Stimulated activated CD4-positive, alpha-beta T cell treated with anti-CD3 and anti-CD28 coated beads, Interleukin-15, amount 100 ng/mL, for 24 hours (primary cell): ENCODE measurements around the gene KRTAP9-2.
"Not testable (repeated sequence)": the region's sequence is repeated elsewhere in the genome, so short reads cannot be mapped to it uniquely, and the experiment has no call there.

Experiments used
- DNase-seq: peaks from one replicate; pipeline ENCODE4 v3.0.0-alpha.2; 2020

The KRTAP9-2 gene, protein sequence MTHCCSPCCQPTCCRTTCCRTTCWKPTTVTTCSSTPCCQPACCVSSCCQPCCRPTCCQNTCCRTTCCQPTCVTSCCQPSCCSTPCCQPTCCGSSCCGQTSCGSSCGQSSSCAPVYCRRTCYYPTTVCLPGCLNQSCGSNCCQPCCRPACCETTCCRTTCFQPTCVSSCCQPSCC

DNA sequence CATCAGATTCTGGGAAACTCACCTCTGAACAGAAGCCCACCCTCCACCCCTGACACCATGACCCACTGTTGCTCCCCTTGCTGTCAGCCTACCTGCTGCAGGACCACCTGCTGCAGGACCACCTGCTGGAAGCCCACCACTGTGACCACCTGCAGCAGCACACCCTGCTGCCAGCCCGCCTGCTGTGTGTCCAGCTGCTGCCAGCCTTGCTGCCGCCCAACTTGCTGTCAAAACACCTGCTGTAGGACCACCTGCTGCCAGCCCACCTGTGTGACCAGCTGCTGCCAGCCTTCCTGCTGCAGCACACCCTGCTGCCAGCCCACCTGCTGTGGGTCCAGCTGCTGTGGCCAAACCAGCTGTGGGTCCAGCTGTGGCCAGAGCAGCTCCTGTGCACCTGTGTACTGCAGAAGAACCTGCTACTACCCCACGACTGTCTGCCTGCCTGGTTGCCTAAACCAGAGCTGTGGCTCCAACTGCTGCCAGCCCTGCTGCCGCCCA lies at the start of gene KRTAP9-2:
Gene KRTAP9-2, plus strand, starts transcription at position 51 of the 498 bp plus-strand sequence. Its CDS starts 7 bp downstream, at position 58.
- not testable (repeated sequence) for DNase-seq

DNA sequence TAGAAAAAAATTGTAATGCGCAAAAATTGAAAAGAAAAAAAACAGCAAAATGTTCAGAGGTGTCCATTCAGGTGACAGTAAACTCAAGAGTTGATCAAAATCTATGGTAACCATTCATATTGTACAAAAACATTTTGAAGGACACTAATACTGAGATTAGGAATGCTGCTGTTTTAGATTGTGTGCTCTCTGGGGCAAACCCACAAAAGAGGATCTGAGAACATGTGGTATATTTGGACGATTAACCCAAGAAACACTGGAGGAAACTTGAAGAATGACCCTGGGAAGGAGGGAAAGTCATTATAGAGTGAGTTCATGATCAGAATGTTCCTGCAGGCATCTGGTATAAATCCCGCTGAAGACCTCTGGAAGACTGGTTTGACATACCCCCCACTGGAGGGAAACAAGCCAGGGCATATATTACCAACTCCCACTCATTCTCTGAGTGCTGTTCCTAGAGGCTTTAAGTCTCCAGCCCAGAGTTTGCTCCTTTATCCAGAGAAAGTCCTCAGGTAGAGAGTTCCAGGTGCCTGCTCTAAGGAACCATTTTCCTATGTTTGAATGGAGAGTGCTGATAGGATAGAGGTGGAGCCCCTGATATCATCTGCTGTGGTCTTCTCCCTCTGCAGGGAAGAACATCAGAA lies 49.6 kb upstream of the KRTAP9-2 start:
- DNase-seq = no peak

DNA sequence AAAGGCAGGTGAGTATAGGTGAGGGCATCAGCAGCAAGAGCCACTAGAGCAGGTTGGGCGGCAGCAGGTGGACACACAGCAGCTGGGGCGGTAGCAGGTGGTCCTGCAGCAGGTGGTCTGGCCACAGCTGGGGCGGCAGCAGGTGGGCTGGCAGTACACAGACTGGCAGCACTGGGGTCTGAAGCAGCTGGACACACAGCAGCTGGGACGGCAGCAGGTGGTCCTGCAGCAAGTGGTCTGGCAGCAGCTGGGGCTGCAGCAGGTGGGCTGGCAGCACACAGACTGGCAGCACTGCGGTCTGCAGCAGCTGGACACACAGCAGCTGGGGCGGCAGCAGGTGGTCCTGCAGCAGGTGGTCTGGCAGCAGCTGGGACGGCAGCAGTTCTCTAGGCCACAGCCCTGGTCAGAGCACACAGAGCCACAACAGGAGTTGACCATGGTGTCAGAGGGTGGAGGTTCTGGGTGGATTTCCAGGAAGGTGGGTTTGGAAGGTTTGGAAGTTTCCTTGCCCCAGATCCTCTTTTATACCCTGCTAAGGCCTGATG lies 48.6 kb upstream of the KRTAP9-2 start, which contains the start of gene KRTAP4-2:
Gene KRTAP4-2, minus strand, starts transcription at position 495 of the 545 bp plus-strand sequence. Its CDS starts 57 bp downstream, at position 438.
- DNase-seq = no peak

DNA sequence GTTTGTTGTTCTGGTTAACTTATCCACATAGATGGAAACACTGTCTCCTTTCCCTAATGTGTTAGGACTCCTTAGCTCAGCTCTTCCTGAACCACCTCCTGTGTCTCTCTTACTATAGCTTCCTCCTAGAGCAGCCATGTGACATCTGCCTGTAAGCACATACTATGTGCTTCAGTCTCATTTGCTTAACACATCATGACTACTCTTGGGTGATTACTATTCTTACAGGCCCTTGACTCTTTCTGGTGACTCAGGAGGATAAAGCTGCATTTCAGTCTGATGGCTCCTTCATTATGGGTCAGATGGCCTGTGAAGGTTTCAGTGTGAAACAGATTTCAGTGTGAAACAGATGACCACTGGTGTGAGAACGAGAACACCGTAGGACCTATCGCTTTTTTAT lies 48.1 kb upstream of the KRTAP9-2 start:
- no peak for DNase-seq

DNA sequence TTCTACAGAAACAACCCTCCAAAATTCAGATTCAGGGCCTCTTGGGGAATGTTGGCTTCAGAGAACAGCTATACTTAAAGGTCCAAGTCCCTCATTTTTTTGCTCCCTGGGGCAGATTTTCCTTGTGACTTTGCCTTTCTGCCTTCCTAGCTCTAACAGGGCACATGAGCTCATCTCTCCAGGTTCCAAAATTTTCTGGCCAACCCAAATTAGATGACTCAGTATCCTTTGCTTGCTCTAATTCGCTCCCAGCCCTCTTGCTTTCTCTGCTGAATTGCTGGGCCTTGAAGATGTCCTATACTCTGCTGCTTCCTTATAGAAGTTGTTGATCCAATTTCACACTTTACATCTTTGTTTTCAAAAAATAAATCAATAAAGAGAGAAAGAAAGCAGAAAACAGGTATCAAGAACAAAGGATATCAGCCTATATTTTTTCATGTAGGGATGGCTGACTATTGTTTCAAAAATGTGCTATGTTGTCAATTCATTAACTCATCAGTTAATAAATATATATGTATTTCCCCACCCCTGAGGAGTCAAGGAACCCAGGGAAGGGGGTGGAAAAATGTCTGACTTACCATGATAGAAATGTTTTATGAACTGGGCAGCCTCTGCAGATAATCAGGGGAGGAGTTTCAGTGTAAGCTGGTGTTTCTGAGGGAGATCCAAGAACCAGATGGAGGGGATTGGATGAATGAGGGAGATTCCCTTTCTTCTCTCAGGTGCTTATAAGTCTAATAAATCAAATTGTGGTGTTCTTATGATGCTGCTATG lies 47.4 kb upstream of the KRTAP9-2 start:
- DNase-seq = no peak

DNA sequence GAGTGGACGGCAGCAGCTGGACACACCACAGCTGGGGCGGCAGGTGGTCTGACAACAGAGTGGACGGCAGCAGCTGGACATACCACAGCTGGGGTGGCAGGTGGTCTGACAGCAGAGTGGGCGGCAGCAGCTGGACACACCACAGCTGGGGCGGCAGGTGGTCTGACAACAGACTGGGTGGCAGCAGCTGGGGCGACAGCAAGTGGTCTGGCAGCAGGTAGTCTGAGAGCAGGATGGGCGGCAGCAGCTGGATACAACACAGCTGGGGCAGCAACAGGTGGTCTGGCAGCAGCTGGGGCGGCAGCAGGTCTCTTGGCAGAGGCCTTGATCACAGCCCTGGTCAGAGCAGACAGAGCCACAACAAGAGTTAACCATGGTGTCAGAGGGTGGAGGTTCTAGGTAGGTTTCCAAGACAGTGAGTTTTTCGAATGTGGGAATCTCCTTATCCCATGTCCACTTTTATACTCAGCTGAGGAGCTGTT lies 41.9 kb upstream of the KRTAP9-2 start, which contains the start of gene KRTAP4-1:
Gene KRTAP4-1, minus strand, starts transcription at position 432 of the 482 bp plus-strand sequence. Its CDS starts 57 bp downstream, at position 375.
- DNase-seq = no peak

DNA sequence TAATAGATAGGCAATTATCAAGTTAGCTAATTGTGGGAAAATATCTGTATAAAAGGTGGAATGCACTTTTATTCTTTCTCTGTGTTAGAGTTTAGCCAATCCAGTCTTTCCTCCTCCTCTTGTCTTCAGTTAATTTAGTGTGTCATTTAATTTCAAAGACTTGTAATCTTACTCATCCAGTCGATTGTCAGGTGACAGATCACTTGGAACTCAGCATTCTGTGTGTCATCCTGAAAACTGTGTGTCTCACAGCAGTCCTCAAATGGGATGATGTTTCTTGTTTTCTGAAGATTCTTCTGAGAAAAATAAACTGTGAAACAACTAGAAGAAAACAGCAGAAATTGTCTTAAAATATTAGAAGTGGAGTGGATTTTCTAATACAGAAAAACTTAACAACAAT lies 41.4 kb upstream of the KRTAP9-2 start:
- DNase-seq = no peak

DNA sequence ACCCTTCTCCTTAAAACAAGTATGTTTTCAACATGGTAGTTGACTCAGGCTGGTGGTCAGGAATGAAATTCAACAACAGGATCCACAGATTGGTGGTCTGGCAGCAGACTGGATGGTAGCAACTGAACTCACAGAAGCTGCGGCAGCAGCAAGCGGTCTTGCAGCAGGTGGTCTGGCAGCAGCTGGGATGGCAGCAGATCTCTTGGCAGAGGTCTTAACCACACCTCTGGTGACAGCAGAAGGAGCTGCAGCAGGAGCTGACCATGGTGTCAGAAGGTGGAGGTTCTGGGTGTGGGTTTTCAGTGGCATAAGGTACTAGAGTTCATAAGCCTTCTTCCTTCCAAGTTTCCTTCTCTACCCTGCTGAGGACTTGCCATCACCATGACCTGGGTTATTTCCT lies 39.6 kb upstream of the KRTAP9-2 start:
- no peak for DNase-seq

DNA sequence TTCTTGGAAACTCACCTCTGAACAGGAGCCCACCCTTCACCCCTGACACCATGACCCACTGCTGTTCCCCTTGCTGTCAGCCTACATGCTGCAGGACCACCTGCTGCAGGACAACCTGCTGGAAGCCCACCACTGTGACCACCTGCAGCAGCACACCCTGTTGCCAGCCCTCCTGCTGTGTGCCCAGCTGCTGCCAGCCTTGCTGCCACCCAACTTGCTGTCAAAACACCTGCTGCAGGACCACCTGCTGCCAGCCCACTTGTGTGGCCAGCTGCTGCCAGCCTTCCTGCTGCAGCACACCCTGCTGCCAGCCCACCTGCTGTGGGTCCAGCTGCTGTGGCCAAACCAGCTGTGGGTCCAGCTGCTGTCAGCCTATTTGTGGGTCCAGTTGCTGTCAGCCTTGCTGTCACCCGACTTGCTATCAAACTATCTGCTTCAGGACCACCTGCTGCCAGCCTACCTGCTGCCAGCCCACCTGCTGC lies 36.6 kb upstream of the KRTAP9-2 start, which contains the start of gene KRTAP9-1:
Gene KRTAP9-1, plus strand, starts transcription at position 51 of the 482 bp plus-strand sequence. Its CDS starts 0 bp downstream, at position 51.
- DNase-seq = not testable (repeated sequence)

DNA sequence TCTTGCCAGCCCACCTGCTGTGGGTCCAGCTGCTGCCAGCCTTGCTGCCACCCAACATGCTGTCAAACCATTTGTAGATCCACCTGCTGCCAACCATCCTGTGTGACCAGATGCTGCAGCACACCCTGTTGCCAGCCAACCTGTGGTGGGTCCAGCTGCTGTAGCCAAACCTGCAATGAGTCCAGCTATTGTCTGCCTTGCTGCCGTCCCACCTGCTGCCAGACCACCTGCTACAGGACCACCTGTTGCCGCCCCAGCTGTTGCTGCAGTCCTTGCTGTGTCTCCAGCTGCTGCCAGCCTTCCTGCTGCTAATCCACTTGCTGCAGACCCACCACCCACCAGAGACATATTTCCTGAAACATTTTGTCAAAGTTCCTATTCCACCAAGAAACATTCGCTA lies 36.1 kb upstream of the KRTAP9-2 start:
- DNase-seq = no peak

DNA sequence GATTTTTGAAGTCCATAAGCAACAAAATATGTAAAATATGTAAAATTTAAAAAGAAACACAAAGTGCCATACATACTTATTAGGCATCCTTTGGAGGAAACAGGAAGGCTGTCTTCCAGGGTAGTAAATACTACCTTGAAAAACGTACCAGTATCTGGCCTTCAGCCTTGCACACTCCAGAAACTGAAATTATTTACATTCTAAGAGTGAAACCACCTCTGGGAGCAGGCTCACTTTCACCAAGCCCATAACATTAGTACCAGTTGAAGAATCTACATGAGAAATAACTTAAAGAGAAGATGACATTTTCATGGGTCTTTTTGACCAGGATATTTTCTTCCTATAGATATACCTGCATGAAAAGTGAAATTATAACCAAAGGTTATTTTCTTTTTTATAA lies 30.4 kb upstream of the KRTAP9-2 start:
- DNase-seq = no peak

DNA sequence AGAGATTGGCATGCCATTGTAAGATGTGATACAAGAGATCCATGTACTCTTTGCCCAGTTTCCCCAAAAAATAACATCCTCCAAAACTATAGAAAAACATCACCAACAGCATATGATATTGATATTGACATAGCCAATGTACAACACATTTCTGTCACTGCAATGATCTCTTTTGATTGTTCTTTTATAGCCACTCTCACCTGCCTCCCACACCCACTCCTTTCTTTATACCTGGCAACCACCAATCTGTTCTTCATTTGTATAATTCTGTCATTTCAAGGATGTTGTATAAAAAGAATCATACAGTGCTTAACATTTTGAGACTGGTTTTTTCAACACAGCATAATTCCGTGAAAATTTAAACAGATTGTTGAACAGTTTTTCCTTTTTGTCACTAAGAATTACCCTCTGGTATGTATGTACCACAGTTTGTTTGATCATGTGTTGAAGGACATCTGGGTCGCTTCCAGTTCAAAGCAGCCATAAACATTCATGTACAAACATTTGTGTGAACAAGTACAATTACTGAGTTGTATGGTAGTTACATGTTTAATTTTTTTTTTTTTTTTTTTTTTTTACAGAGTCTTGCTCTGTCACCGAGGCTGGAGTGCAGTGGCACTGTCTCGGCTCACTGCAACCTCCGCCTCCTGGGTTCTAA lies 26.9 kb upstream of the KRTAP9-2 start:
- DNase-seq = no peak

DNA sequence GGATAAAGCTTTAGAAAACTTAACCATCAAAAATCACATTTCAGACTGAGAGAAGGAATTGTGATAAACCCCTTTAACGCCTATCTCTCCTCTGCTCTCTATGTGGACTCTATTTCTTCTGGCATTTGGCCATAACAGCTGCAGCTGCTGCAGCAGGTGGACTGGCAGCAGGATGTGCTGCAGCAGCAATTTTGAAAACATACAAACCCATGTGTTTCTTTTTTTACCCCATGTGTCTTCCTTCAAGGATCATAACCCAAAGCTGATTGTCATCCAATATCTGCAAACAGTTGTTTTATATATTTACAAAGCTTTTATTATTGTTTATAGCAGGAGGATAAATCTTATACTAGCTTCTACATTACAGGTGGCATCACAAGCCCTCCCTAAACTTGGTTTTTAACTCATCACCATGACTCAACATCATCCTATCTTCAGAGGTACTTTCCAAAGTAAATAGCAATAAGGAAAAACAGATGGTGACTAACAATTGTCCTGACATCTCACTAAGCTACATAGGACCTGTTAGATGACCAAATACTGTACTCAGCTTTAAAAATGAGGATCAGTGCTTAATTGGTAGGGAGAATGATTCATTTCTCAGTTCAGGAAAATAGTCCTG lies 14.5 kb upstream of the KRTAP9-2 start:
- no peak for DNase-seq

DNA sequence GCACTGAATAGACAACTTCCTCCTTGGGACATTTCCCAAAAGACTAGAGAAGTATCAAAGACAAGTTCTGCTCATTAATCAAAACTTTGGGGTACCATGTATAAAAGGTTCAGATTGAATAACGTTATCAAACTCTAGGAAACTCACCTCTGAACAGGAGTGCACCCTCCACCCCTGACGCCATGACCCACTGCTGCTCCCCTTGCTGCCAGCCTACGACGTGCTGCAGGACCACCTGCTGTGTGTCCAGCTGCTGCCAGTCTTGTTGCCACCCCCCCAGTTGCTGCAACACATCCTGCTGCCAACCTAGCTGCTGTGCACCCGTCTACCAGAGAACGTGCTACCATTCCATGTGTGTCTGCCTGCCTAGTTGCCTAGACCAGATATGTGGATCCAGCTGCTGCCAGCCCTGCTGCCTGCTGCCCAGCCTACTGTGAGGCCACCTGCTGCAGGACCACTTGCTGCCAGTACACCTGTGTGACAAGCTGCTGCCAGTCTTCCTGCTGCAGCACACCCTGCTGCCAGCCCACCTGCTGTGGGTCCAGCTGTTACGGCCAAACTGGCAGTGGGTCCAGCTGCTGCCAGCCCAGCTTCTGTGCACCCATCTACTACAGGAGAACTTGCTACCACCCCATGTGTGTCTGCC lies 13.8 kb upstream of the KRTAP9-2 start:
- no peak for DNase-seq

DNA sequence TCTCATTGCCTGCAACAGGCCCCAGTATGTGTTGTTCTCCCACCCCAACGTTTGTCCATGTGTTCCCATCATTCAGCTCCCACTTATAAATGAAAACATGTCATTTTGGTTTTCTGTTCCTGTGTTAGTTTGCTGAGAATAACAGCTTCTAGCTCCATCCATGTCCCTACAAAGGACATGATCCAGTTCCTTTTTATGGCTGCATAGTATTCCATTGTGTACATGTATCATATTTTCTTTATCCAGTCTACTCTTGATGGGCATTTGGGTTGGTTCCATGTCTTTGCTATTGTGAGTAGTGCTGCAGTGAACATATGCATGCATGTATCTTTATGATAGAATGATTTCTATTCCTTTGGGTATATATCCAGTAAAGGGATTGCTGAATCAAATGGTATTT lies 10.8 kb upstream of the KRTAP9-2 start:
- DNase-seq = no peak

DNA sequence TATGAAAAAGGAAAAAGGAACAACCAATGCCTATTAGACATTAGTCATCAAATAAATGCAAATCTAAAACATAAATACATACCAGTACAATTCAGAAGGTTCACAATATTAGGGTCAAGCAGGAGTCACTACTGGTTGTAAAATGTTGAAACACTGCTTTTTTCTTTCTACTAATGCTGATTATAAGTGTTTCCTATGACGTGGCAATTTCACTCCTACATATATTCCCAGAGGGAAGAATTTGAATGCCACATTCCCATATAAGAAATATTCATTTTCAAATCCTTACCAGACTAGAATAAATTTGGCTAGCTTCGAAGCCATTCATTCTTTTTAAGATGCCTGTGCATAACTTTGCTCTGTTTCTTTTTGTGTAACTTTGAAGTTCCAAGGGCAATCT lies 2.6 kb upstream of the KRTAP9-2 start:
- no peak for DNase-seq

DNA sequence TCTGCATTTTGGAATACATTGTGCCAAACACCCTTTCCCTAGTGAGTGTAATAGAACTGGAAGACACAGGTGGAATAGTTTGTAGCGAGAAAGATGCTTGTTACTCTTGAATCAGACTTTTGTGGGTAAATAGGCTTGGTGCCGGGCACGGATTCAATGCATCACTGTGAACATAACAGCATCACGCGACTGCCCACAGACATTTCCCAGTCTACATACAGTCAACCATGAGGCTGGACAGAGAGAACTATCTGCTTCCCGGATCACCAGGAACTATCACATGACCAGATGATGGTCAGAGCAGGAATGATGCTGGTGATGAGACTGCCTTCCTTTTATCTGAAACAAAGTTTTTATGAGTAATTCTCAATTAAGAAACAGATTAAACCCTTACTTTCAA lies 397 bp upstream of the KRTAP9-2 start:
- no peak for DNase-seq

DNA sequence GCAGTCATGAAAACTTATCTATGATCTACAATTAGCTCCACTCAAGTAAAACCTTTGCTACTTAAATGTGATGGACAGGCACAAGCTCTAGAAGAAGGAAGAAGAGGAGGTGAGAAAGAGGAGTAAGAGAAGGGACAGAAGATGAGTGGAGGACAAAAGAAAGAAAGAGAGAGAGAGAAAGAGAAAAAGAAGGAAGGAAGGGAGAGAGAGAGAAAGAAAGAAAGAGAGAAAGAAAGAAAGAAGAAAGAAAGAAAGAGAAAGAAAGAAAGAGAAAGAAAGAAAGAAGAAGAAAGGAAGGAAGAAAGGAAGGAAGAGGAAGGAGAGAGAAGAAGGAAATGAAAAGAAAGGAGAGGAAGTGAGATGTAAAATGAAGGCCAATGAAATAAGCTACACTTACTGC lies 3.6 kb downstream of the KRTAP9-2 start:
- DNase-seq = no peak

DNA sequence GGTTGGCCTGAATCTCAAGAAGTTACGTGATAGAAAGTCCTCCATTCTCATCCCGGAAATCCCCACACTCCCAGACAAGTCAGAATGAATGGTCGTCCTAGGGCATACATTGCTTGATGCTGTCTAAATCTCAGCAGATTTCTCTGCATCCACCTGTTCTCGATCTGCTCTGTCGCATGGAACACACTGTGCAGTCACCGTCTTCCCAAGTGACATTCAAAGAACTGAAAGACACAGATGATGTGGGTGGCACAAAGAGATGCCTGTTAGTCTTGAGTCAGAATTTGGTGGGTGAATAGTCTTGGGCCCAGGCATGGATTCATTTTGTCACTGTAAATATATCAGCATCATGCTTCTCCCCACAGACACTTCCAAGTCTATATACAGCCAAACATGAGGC lies 5.3 kb downstream of the KRTAP9-2 start:
- no peak for DNase-seq

DNA sequence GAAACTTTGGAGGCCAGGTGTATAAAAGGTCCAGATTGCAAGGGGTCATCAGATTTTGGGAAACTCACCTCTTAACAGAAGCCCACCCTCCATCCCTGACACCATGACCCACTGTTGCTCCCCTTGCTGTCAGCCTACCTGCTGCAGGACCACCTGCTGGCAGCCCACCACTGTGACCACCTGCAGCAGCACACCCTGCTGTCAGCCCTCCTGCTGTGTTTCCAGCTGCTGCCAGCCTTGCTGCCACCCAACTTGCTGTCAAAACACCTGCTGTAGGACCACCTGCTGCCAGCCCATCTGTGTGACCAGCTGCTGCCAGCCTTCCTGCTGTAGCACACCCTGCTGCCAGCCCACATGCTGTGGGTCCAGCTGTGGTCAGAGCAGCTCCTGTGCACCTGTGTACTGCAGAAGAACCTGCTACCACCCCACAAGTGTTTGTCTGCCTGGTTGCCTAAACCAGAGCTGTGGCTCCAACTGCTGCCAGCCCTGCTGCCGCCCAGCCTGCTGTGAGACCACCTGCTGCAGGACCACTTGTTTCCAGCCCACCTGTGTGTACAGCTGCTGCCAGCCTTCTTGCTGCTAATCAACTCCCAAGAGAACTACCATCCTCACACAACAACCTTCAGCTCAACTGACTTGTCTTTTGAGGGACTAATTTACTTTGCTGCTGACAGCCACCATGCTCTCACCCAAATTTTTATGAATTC lies 6.1 kb downstream of the KRTAP9-2 start, which contains the start of gene KRTAP9-3:
Gene KRTAP9-3, plus strand, starts transcription at position 51 of the 707 bp plus-strand sequence. Its CDS starts 53 bp downstream, at position 104.
- DNase-seq = not testable (repeated sequence)
